GM12864 (cell line): ENCODE measurements around the gene RHOBTB1.

Experiments used
- DNase-seq: peaks from one replicate; pipeline ENCODE4 v3.0.0-alpha.2; 2011; ENCODE audit warnings: low read depth
- H3K4me3 ChIP-seq: 2 replicates; pipeline ENCODE4 v1.5.1; 2011; ENCODE audit warnings: mild to moderate bottlenecking, low read depth, low read length, control low read depth
- TF ChIP-seq, protein P1 (sequence below): IDR thresholded peaks from 2 replicates; pipeline ENCODE4 v1.5.1; 2011; ENCODE audit warnings: low read depth, mild to moderate bottlenecking, moderate library complexity, low read length, control low read depth, inconsistent platforms; ENCODE audit errors: missing control alignments

Gene RHOBTB1

DNA sequence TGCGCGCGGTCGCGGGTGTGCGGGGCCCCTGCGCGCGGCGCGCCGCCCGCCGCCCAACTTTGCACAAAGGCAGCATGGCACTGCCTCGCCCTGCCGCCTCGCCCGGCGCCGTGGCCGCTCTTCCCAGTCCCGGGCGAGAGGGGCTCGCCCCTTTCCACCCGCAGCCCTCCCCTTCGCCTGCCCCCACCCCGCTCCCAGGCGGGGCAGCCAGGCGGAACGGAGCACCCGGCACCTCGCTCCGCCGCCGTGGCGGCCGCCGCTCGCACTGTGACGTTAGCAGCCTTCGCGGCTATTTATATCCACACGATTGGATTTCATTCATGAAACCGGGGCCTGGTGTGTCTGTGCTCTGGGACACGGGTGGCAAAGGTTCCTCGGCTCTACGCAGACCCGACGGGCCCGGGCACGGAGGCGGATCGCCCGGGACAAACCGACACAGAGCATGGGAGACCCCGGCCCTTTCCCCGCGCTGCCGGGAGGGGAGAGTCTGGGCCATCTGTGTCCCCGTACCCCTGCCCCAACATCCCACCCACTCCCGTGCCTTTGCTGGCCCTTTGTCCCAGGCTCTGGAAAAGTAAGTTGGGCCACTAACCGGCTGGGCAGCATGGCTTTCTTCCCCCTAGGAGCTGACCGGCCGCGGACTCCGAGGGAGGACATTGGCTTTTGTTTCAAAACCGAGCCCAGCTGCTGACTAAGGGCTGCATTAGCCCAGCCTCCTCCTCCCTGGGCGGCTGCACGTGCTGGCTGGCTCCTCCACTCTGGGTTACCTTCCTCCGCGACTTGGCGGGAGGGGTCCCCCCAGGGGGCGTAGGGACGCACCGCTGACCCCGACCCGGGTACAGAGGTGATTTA, at the start of gene RHOBTB1:
Gene RHOBTB1 (minus strand): TSS at position 128 of the 852 bp plus-strand sequence. CDS start 32,643 bp downstream, outside the sequence.
- peak within 1 kb of the TSS; percentile 35 for H3K4me3 ChIP-seq
- TF ChIP-seq, protein P1, sequence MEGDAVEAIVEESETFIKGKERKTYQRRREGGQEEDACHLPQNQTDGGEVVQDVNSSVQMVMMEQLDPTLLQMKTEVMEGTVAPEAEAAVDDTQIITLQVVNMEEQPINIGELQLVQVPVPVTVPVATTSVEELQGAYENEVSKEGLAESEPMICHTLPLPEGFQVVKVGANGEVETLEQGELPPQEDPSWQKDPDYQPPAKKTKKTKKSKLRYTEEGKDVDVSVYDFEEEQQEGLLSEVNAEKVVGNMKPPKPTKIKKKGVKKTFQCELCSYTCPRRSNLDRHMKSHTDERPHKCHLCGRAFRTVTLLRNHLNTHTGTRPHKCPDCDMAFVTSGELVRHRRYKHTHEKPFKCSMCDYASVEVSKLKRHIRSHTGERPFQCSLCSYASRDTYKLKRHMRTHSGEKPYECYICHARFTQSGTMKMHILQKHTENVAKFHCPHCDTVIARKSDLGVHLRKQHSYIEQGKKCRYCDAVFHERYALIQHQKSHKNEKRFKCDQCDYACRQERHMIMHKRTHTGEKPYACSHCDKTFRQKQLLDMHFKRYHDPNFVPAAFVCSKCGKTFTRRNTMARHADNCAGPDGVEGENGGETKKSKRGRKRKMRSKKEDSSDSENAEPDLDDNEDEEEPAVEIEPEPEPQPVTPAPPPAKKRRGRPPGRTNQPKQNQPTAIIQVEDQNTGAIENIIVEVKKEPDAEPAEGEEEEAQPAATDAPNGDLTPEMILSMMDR: no peak
- DNase-seq: no peak

- TF ChIP-seq, protein P1: no peak
- DNase-seq: no peak
- H3K4me3 ChIP-seq: no peak overlapping the region
Observed at GRCh38 chr10:60992636-60993035, 48.7 kb upstream of the RHOBTB1 start.

- H3K4me3 ChIP-seq: no peak overlapping the region
- TF ChIP-seq, protein P1: no peak
- DNase-seq: no peak
Observed at GRCh38 chr10:60990663-60991062, 46.7 kb upstream of the RHOBTB1 start.

DNA sequence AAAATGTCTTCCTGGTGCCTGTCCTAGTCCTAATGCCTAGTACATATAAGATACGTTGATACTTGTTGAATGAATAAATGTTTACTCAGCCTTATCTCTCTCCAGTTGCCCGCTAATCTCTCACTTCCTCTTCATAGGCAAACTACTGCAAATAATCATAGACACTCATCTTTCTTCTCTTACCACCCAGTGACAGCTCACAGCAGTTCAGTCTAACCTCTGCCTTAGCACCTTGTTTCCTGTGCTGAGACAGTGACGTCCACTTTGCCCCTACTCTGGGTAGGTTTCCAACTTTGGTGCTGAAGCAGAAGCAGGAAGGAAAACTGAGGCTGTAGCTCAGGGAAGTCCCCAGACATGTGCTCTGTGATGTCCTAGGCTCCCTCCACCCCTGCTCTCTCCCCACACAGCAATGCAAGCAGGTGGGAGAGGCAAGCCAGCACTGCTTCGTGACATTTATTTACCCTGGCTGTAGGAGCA, 45.5 kb upstream of the RHOBTB1 start:
- no peak for DNase-seq
- TF ChIP-seq, protein P1: no peak

GRCh38 chr10:60986791-60987190, 42.8 kb upstream of the RHOBTB1 start:
- TF ChIP-seq, protein P1: no peak
- no peak overlapping the region for H3K4me3 ChIP-seq
- no peak for DNase-seq

More for the DNA sequence above, 45.5 kb upstream of the RHOBTB1 start:
- H3K4me3 ChIP-seq: no peak overlapping the region

GRCh38 chr10:60985951-60986350, 42.0 kb upstream of the RHOBTB1 start:
- DNase-seq: no peak
- TF ChIP-seq, protein P1: no peak
- H3K4me3 ChIP-seq: no peak overlapping the region
